ENCODE measurements around the gene POGZ.

GRCh38 chr1:151362308-151363155 lies 96.8 kb downstream of the POGZ start:
- TF ChIP-seq TCF7L2 (IDR thresholded peaks at IDR 0.05; ENCODE audit: low read depth, low read length) (no peak), CTCF (IDR thresholded peaks at IDR 0.05) (no peak), POLR2AphosphoS5 (IDR thresholded peaks at IDR 0.05; ENCODE audit: low read depth, low read length) (no peak), REST (IDR thresholded peaks at IDR 0.05; ENCODE audit: insufficient read depth in 1 of 2, low read depth in 2 of 2, low read length in 1 of 2) (no peak), SIN3A (IDR thresholded peaks at IDR 0.05; ENCODE audit: borderline replicate concordance, insufficient read depth, low read depth, low read length) (no peak)
